ENCODE data around the gene GATAD2B. TPM values are rescaled to one million over a fixed set of nuclear protein-coding genes. Genes with fewer than 3 reads are reported as not detected.
"Not testable (repeated sequence)": the region's sequence is repeated elsewhere in the genome, so short reads cannot be mapped to it uniquely, and the experiment has no call there.

GATAD2B gene
- total RNA-seq, 1 donor from 2014 or later, result 37.4 TPM

- no peak for DNase-seq (ENCODE audit: low spot score)
Measured at GRCh38 chr1:153842006-153842471, 80.7 kb downstream of the GATAD2B start.

GRCh38 chr1:153841463-153841994, 81.2 kb downstream of the GATAD2B start:
- DNase-seq (ENCODE audit: low spot score), result no peak

DNA sequence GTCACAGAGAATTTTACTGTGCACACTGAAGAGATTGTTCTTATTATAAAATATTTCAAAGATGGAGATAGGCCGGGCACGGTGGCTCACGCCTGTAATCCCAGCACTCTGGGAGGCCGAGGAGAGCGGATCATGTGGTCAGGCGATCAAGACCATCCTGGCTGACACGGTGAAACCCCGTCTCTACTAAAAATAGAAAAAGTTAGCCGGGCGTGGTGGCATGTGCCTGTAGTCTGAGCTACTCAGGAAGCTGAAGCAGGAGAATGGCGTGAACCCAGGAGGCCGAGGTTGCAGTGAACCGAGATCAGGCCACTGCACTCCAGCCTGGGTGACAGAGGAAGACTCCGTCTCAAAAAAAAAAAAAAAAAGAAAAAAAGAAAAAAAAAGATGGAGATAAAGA, 82.0 kb downstream of the GATAD2B start:
- DNase-seq (ENCODE audit: low spot score), result not testable (repeated sequence)

GRCh38 chr1:153833968-153834367, 88.8 kb downstream of the GATAD2B start:
- DNase-seq (ENCODE audit: low spot score), result not testable (repeated sequence)

DNA sequence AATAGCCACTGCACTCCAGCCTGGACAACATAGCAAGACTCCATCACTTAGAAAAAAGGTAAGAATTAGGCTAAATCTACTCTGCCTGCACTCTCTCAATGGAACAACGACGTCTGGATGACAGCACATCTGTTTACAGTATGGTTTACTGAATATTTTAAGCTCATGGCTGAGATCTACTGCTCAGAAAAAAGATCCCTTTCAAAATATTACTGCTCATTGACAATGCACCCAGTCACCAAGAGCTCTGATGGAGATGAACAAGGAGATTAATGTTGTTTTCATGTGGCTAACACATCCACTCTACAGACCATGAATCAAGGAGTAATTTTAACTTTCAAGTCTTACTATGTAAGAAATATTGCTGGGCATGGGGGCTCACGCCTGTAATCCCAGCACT, 89.6 kb downstream of the GATAD2B start:
- no peak for DNase-seq (ENCODE audit: low spot score)

DNA sequence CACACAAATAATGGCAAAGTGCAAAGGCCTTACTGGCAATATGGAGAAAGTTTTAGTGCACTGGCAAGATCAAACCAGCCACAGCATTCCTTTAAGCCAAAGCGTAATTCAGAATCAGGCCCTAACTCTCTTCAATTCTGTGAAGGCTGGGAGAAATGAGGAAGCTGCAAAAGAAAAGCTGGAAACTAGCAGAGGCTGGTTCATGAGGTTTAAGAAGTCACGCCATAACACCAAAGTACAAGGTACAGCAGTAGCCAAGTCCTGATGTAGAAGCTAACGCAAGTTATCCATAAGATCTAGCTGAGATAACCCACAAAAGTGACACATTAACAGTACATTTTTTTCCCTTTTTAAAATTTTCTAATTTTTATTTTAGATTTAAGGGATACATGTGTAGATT, 90.5 kb downstream of the GATAD2B start:
- DNase-seq (ENCODE audit: low spot score), result no peak

GRCh38 chr1:153831026-153831425, 91.7 kb downstream of the GATAD2B start:
- no peak for DNase-seq (ENCODE audit: low spot score)

DNA sequence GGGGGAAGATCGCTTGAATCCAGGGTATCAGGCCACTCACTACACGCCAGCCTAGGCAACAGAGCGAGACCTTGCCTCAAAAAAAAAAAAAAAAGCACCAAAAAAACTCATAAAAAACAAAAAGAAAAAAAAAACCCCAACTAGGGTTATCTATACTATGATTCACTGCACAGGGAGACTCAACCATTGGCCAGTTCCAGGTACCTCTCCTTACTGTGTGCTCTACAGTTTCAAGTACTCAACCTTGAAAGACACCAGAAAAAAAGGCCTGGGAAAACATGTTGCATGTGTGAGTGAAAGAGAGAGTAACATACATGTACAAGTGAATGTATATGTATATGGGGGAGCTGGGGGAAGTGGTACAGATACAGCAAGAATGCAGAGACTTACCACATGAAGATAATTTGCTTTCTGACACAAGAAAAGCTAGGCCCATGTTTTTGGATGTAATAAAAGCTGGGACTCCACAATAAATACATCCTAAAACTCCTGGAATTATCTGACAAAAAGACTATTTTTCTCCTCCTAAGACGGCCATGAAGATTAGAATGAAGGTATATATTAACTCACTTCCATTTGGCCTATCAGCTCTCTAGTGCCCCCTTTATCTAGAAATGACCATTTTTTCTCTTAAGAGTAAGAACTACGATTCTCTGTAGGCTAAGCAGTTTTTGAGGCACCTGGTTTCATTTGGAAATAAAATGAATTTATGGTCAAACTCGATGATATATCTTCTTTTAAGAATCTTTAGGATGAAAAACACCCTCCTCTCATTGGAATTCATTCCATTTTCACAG, 95.4 kb downstream of the GATAD2B start:
- no peak for DNase-seq (ENCODE audit: low spot score)

GRCh38 chr1:153818876-153819275, 103.9 kb downstream of the GATAD2B start:
- DNase-seq (ENCODE audit: low spot score), result no peak

- no peak for DNase-seq (ENCODE audit: low spot score)
Measured at GRCh38 chr1:153816283-153816889, 106.4 kb downstream of the GATAD2B start.

DNA sequence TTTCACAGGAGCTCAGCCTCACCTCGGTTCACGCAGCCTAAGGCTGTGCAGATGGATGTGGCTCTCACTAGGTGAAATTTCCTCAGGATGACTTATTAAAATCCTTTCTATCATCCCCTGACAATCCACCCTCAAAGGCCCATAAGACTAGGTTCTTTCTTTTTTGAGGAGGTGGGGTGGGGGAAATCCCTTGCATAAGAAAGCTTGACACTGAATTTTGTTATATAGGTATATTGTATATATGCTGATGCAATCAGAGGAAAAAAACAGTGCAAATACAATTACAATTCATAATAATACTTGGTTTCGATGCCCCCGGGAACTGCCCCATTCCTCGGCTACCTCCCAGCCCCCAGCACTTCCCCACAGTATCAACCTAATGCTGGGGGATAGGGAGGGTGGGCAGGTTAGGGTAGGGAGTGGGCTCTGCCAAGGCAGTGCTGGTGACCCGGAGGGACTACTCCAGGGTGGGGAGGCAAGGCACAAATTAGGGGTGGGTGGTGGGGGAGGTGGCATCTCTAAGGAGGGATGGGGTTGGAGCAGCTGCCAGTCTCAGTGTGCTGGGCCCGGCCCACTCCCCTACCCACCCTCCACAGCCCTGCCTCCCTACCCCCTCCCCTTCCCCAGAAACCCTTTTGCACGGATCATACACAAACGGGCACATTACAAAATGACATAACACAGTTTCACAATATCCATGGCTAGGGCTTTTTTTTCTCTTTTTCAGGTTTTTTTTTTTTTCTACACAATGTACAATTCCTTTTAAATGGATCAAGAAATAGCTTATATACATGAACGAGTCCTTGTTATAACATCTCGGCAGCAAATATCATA, 116.7 kb downstream of the GATAD2B start:
- no peak for DNase-seq (ENCODE audit: low spot score)

DNA sequence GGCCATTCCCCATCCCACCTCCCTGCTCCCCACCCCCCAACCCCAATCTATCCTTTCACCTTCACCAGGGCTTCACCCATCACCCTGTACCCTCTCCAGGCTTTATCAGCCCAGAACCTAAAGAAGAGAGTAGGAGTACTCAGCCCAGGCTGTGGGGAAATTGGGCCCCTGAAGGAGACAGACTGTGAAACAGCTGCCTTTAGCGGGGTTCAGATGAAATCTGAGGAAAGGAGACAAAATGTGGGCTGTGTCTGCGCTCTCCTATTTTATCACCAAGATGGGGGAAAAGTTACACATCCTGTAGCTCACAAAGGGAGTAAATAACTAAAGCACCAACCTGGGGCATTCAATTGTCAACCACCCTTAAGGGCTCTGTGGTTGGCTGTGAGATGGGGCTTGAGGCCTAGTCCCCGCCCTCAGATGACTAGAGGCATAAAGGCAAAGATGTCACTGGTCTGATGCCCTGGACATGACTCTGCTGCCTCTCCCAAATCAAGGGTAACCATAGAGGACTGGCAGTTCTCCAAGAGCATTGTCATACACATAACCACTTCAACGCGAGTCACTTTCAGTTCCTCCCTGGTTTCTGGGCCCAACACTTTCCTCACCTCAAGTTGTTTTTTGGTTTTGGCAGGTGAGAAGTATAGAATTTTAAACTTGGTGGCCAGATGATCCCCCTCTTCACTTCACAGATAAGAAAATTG, 117.6 kb downstream of the GATAD2B start:
- DNase-seq (ENCODE audit: low spot score), result no peak

DNA sequence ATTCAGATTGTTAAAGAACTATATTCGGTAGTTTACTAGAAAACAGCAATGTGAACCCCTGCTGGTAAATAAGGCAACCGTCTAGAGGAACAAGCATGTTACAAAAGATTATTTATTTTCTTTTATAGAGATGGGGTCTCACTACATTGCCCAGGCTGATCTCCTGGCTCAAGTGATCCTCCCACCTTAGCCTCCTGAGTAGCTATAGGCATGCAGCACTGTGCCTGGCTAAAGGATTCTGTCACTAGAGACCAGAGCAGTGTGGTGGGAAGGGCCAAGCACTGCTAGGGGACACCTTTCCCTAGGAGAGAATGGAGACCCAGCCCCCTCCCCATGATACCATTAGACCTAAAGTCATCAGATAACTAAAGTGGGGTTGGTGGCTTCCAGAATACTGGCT, 118.7 kb downstream of the GATAD2B start:
- DNase-seq (ENCODE audit: low spot score), result no peak

- DNase-seq (ENCODE audit: low spot score), result no peak
Measured at GRCh38 chr1:153803470-153804056, 119.2 kb downstream of the GATAD2B start.

DNA sequence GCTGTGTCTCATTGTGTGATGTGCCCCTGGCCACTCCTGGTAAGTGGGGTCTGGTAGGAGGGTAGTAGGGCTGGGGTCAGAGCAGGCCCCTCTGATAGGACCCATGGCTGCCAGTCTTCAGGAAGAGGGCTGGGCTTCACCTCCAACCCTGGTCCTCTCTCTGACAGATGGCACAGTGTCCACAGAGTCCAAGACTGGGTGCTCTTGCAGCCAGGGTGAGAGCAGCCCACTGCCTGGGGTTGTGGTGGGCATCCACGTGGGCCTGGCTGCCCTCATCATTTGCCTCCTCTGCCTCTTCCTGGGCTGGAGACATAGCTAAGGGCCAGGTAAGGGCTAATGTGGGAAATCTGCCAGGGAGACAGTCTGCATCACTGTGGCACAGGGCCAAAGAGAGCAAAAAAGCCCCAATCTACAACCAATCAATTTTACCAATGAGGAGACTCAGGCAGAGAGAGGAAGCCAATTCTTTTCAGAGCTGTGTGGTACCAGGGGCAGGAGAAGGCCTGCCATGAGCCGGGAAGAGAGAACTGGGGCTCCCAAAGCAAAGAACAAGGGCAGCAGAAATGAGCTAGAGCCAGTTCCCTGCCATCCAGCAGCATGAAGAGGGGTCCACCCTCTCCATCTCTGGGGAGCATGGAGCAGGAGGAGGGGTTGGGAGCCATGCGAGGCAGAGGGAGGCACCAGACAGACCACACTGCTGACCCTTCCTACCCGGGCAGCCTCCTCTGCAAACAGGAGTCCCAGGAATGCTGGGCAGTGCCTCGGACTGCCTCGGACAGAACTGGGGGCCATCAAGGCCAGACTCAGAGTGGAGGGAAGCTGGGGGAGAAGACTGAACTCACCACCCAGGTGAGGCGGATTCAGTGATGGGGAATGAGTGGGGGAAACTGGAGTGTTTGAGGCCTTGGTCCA, 120.7 kb downstream of the GATAD2B start:
- DNase-seq (ENCODE audit: low spot score), result no peak

GRCh38 chr1:153801028-153801625, 121.6 kb downstream of the GATAD2B start:
- DNase-seq (ENCODE audit: low spot score), result no peak

GRCh38 chr1:153800516-153800915, 122.3 kb downstream of the GATAD2B start:
- DNase-seq (ENCODE audit: low spot score), result no peak

DNA sequence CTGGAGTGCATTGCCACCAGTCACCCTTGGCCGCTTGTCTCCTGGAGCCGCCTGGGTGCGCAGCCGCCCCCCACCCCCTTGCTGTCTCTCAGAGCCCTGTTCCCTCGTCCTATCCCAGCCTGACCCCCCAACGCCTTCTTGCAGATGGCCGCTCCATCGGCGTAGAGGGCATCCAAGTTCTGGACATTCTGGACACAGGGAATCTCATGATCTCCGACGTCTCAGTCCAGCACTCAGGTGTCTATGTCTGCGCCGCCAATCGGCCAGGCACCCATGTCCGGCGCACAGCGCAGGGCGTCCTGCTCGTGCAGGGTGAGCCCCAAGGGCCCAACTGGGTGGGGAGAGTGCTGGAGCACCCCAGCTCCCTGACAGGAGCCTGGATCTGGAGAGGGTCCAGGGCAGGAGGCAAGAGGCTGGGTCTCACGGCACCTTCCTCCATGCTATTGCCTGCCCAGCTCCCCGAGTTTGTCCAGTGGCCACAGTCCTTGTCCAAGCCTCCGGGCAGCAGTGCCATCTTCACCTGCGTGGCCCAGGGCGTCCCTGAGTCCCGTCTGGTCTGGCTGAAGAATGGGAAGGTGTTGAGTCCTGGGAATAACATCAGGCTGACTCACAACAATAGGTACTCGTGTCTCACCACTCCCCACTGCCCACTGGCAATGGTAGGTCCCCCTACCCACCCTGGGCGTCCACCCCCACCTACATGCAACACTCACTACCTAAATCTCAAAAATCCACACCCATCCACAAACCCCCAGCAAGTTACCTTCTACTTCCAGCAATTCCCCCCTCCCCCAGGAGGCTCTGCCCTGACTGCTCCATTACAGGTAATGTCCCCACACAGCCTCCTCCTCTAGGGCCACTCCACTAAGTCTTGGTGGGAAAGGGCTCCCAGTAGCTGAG, 123.0 kb downstream of the GATAD2B start:
- no peak for DNase-seq (ENCODE audit: low spot score)

All from mesenteric fat pad (tissue), 1 donor.